ENCODE data around the gene TMEM164.

- TF ChIP-seq POLR2A (IDR thresholded peaks at IDR 0.05): no peak
- no peak for TF ChIP-seq CTCF (IDR thresholded peaks at IDR 0.05)
Measured at GRCh38 chrX:110036162-110037033, 33.5 kb downstream of the TMEM164 start.

All from heart left ventricle (tissue), 13 donors.